HG03575 (cell line): Measurements from ENCODE around the gene FHOD1.

Source experiments
- ATAC-seq: cut with Tn5 transposase; IDR thresholded peaks from one replicate; pipeline ENCODE4 v1.9.1; 2021; ENCODE audit not compliant: unreplicated experiment, insufficient number of reproducible peaks, low FRiP score; ENCODE audit errors: extremely low read depth

The FHOD1 gene

DNA sequence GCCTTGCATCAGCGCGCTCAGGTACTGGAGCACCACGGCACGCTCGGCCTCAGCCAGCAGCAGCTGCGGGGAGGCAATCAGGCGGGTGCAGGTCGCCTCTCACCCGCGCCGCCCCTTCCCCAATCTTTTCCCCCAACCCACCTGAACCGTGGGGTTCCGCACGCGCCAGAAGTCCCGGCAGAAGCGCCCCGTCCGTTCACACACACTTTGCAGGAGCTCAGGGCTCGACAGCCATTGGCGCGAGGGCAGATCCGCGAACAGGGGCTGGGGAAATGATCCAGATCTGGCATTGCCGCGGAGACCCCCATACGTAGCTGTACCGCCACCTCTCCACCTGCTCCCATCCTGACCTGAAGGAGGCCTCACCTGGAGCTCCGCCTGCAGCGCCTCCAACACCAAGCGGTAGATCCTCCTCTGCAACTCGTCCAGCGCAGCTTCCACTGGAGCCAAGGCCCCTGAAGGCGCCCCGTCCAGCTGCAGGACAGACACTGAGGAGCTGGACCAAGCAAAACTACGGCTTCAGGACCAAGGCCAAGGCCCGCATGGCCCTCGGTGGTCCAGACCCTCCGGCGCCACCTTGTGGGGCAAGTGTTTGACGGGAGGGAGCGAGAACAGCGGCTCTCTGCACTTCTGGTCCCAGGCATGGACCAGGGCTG, 62.2 kb downstream of the FHOD1 start:
- no peak for ATAC-seq

- ATAC-seq = no peak
Observed at GRCh38 chr16:67184453-67184994, 62.8 kb downstream of the FHOD1 start.

- ATAC-seq = peak; percentile 71
Observed at GRCh38 chr16:67183627-67184452, 63.4 kb downstream of the FHOD1 start, which contains the start of gene MATCAP1. Gene MATCAP1, minus strand, starts transcription at chr16:67183963. Its CDS starts 3,353 bp downstream, at chr16:67180610.

DNA sequence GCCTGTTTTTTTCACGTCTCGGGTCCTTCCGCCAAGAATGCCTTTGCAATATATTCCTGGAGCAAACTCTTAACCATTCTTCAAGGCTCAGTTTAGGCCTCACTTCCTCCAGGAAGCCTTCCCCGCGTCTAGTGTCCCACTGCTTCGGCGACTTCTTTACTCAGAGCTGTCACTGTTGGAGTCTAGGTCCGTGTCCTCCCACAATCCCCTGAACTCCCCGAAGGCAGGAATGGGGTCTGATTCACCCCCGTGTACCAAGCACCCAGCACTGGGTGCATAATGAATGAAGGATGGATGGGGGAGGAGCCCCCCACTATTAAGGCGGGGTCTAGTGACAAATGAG, 64.0 kb downstream of the FHOD1 start:
- ATAC-seq = no peak

GRCh38 chr16:67182288-67182687, 65.0 kb downstream of the FHOD1 start:
- ATAC-seq = no peak

GRCh38 chr16:67181346-67181745, 65.9 kb downstream of the FHOD1 start:
- ATAC-seq = no peak

- no peak for ATAC-seq
Observed at GRCh38 chr16:67180166-67180565, 67.1 kb downstream of the FHOD1 start.

DNA sequence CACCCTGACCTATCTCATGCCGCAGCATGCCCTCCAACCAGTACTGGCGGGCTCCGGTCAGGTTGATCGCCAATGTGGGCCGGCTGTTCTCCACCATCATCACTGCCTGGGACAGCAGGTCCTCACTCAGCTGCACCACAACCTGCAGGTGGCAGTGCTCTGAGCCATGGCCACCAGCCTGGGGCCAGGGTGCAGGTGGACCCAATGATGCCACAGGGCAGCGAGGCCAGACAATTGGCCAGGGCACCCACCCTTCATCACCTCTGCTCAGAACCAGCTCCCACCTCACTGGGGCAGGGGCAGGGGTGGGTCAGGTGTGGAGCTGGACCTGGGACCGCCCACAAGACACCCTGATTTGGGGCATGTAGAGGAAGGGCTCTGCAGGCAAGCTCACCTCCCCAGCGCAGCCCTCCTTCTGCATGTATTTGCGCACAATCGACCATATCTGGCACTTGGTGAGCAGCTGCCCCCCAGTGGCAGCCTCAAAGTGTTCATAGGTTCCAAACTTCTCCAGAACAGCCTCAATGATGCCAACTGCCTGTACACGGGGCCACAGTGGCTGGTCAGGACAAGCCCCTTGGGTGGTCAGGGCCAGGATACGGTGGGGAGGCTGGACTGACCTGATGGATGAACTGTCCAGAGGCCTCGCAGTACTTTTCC, 67.7 kb downstream of the FHOD1 start:
- ATAC-seq = no peak
